IPS-20b (cell line): Measurements from ENCODE around the gene CERS6.

ENCODE experiments used
- H3K27ac ChIP-seq: one replicate; pipeline ENCODE4 v1.5.1; 2013; ENCODE audit warnings: low read length
- H3K27me3 ChIP-seq: 2 replicates; pipeline ENCODE4 v1.6.1; 2013; ENCODE audit warnings: mild to moderate bottlenecking, low read length, inconsistent platforms; ENCODE audit not compliant: insufficient read depth
- H3K36me3 ChIP-seq: 2 replicates; pipeline ENCODE4 v1.6.1; 2013; ENCODE audit warnings: low read depth, mild to moderate bottlenecking, inconsistent platforms, low read length, moderate library complexity; ENCODE audit not compliant: insufficient read depth
- H3K4me1 ChIP-seq: 2 replicates; pipeline ENCODE4 v1.6.1; 2013; ENCODE audit warnings: mild to moderate bottlenecking, control low read depth, inconsistent platforms, low read length, moderate library complexity; ENCODE audit not compliant: insufficient read depth
- H3K4me3 ChIP-seq: 2 replicates; pipeline ENCODE4 v1.5.1; 2013; ENCODE audit warnings: mild to moderate bottlenecking, low read length, inconsistent platforms
- H3K9ac ChIP-seq: 2 replicates; pipeline ENCODE4 v1.6.1; 2013; ENCODE audit warnings: low read depth, mild to moderate bottlenecking, inconsistent platforms, low read length, moderate library complexity
- H3K9me3 ChIP-seq: 2 replicates; pipeline ENCODE4 v1.6.1; 2013; ENCODE audit warnings: mild to moderate bottlenecking, low read depth, low read length, inconsistent platforms; ENCODE audit not compliant: insufficient read depth

The CERS6 gene

GRCh38 chr2:168526641-168527040, 70.6 kb downstream of the CERS6 start:
- Histone ChIP-seq H3K27ac (no peak overlapping the region), H3K27me3 (no peaks in the 10 kb centered on the region)

GRCh38 chr2:168528016-168528415, 71.9 kb downstream of the CERS6 start:
- H3K36me3 ChIP-seq = no peaks in the 10 kb centered on the region
- H3K27ac ChIP-seq = no peak overlapping the region
- H3K4me1 ChIP-seq = peaks cover 19% of the 10 kb centered on the region
- no peaks in the 10 kb centered on the region for H3K9me3 ChIP-seq
- H3K27me3 ChIP-seq = no peaks in the 10 kb centered on the region
- no peak overlapping the region for H3K9ac ChIP-seq
- H3K4me3 ChIP-seq = no peak overlapping the region

More at GRCh38 chr2:168526641-168527040, 70.6 kb downstream of the CERS6 start:
- peaks cover 20% of the 10 kb centered on the region for H3K4me1 ChIP-seq
- no peak overlapping the region for H3K4me3 ChIP-seq
- no peaks in the 10 kb centered on the region for H3K36me3 ChIP-seq
- no peaks in the 10 kb centered on the region for H3K9me3 ChIP-seq
- no peak overlapping the region for H3K9ac ChIP-seq

- Histone ChIP-seq H3K27ac (no peak overlapping the region), H3K4me1 (peaks cover 19% of the 10 kb centered on the region), H3K9ac (no peak overlapping the region)
Measured at GRCh38 chr2:168528469-168528868, 72.4 kb downstream of the CERS6 start.

GRCh38 chr2:168529054-168529833, 73.2 kb downstream of the CERS6 start:
- no peak overlapping the region for H3K9ac ChIP-seq
- H3K4me1 ChIP-seq = peaks cover 19% of the 10 kb centered on the region
- no peak overlapping the region for H3K27ac ChIP-seq

More at GRCh38 chr2:168528469-168528868, 72.4 kb downstream of the CERS6 start:
- Histone ChIP-seq H3K36me3 (no peaks in the 10 kb centered on the region), H3K9me3 (no peaks in the 10 kb centered on the region), H3K4me3 (no peak overlapping the region), H3K27me3 (no peaks in the 10 kb centered on the region)

GRCh38 chr2:168529900-168530561, 74.0 kb downstream of the CERS6 start:
- H3K27ac ChIP-seq = no peak overlapping the region

More at GRCh38 chr2:168529054-168529833, 73.2 kb downstream of the CERS6 start:
- no peak overlapping the region for H3K4me3 ChIP-seq
- no peaks in the 10 kb centered on the region for H3K27me3 ChIP-seq
- no peaks in the 10 kb centered on the region for H3K36me3 ChIP-seq
- no peaks in the 10 kb centered on the region for H3K9me3 ChIP-seq

GRCh38 chr2:168530982-168531622, 75.0 kb downstream of the CERS6 start:
- H3K9ac ChIP-seq = no peak overlapping the region
- no peaks in the 10 kb centered on the region for H3K9me3 ChIP-seq
- H3K4me1 ChIP-seq = peaks cover 14% of the 10 kb centered on the region
- H3K4me3 ChIP-seq = no peak overlapping the region
- no peak overlapping the region for H3K27ac ChIP-seq
- no peaks in the 10 kb centered on the region for H3K27me3 ChIP-seq
- no peaks in the 10 kb centered on the region for H3K36me3 ChIP-seq

More at GRCh38 chr2:168529900-168530561, 74.0 kb downstream of the CERS6 start:
- H3K27me3 ChIP-seq = no peaks in the 10 kb centered on the region
- H3K4me3 ChIP-seq = no peak overlapping the region
- no peak overlapping the region for H3K9ac ChIP-seq
- H3K36me3 ChIP-seq = no peaks in the 10 kb centered on the region
- peaks cover 19% of the 10 kb centered on the region for H3K4me1 ChIP-seq
- H3K9me3 ChIP-seq = no peaks in the 10 kb centered on the region

GRCh38 chr2:168534926-168535325, 78.9 kb downstream of the CERS6 start:
- Histone ChIP-seq H3K4me1 (peaks cover 12% of the 10 kb centered on the region), H3K36me3 (no peaks in the 10 kb centered on the region), H3K9me3 (no peaks in the 10 kb centered on the region), H3K9ac (no peak overlapping the region), H3K27me3 (no peaks in the 10 kb centered on the region), H3K4me3 (no peak overlapping the region), H3K27ac (no peak overlapping the region)

- H3K27me3 ChIP-seq = no peaks in the 10 kb centered on the region
- H3K9ac ChIP-seq = no peak overlapping the region
- no peaks in the 10 kb centered on the region for H3K36me3 ChIP-seq
- H3K4me3 ChIP-seq = no peak overlapping the region
- H3K9me3 ChIP-seq = peaks cover 7% of the 10 kb centered on the region; the same call in 1 of the 2 replicates
- H3K4me1 ChIP-seq = peaks cover 16% of the 10 kb centered on the region; the same call in 1 of the 2 replicates
- H3K27ac ChIP-seq = no peak overlapping the region
Measured at GRCh38 chr2:168536925-168537466, 80.9 kb downstream of the CERS6 start.

GRCh38 chr2:168538133-168538532, 82.1 kb downstream of the CERS6 start:
- Histone ChIP-seq H3K4me1 (peaks cover 16% of the 10 kb centered on the region; the same call in 1 of the 2 replicates), H3K4me3 (no peak overlapping the region), H3K9ac (no peak overlapping the region), H3K36me3 (no peaks in the 10 kb centered on the region), H3K27ac (no peak overlapping the region), H3K9me3 (peaks cover 7% of the 10 kb centered on the region; the same call in 1 of the 2 replicates), H3K27me3 (no peaks in the 10 kb centered on the region)

- Histone ChIP-seq H3K4me3 (no peak overlapping the region), H3K9me3 (peaks cover 7% of the 10 kb centered on the region; the same call in 1 of the 2 replicates), H3K36me3 (no peaks in the 10 kb centered on the region), H3K9ac (no peak overlapping the region), H3K4me1 (peaks cover 16% of the 10 kb centered on the region; the same call in 1 of the 2 replicates), H3K27me3 (no peaks in the 10 kb centered on the region), H3K27ac (no peak overlapping the region)
Measured at GRCh38 chr2:168538534-168538933, 82.5 kb downstream of the CERS6 start.

GRCh38 chr2:168539945-168540344, 83.9 kb downstream of the CERS6 start:
- no peak overlapping the region for H3K4me3 ChIP-seq
- H3K36me3 ChIP-seq = no peaks in the 10 kb centered on the region
- no peak overlapping the region for H3K27ac ChIP-seq
- no peaks in the 10 kb centered on the region for H3K27me3 ChIP-seq
- H3K9me3 ChIP-seq = peaks cover 7% of the 10 kb centered on the region; the same call in 1 of the 2 replicates
- no peak overlapping the region for H3K9ac ChIP-seq
- H3K4me1 ChIP-seq = peaks cover 16% of the 10 kb centered on the region; the same call in 1 of the 2 replicates
